ELR (cell line): ENCODE results near the gene GPC6.
"Not testable (repeated sequence)": the region's sequence is repeated elsewhere in the genome, so short reads cannot be mapped to it uniquely, and the experiment has no call there.

Experiments
- DNase-seq: peaks from one replicate; pipeline ENCODE4 v3.0.0-alpha.2; 2015; ENCODE audit warnings: low read depth

GPC6 gene

GRCh38 chr13:94249512-94249911 lies 1022.9 kb downstream of the GPC6 start:
- peak; percentile 89 for DNase-seq

GRCh38 chr13:94251831-94252608 lies 1025.4 kb downstream of the GPC6 start:
- no peak for DNase-seq

- no peak for DNase-seq
Observed at GRCh38 chr13:94254737-94255136, 1028.1 kb downstream of the GPC6 start.

DNA sequence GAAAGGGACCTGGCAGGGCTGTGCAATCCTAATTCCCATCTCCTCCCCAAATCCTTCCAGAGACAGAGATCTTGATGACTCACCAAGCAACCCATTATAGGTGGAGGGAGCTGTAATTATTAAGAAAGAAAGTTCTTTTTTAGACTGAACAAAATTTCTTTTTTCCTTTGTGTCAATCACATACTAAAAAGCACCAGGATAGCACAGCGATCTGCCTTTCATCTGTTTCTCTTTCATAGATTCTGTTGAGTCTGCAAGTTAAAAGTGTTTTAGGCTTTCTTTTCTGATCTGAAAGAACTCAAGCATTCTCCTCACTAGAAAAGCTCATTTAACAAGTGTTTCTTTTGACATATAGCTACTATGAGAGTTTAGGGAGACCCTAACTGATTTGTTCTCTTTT lies 1030.1 kb downstream of the GPC6 start:
- no peak for DNase-seq

GRCh38 chr13:94259984-94260383 lies 1033.4 kb downstream of the GPC6 start:
- no peak for DNase-seq

DNA sequence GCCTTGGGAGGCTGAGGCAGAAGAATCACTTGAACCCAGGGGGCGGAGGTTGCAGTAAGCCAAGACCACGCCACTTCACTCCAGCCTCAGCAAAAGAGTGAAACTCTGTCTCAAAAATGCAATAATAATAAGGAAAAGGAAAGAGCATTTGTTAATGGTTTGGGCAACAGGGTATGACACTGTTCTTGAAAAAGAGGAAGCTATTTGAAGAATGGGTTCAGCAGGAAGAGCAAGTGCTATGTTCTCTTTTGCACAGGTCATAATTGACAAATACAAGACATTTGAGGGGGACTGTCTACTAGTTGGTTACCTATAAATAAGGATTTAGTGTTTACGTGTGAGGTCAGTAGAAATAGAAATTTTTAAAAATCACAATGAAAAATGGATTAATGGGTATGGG lies 1034.6 kb downstream of the GPC6 start:
- no peak for DNase-seq

- no peak for DNase-seq
Observed at GRCh38 chr13:94263038-94263437, 1036.4 kb downstream of the GPC6 start.

DNA sequence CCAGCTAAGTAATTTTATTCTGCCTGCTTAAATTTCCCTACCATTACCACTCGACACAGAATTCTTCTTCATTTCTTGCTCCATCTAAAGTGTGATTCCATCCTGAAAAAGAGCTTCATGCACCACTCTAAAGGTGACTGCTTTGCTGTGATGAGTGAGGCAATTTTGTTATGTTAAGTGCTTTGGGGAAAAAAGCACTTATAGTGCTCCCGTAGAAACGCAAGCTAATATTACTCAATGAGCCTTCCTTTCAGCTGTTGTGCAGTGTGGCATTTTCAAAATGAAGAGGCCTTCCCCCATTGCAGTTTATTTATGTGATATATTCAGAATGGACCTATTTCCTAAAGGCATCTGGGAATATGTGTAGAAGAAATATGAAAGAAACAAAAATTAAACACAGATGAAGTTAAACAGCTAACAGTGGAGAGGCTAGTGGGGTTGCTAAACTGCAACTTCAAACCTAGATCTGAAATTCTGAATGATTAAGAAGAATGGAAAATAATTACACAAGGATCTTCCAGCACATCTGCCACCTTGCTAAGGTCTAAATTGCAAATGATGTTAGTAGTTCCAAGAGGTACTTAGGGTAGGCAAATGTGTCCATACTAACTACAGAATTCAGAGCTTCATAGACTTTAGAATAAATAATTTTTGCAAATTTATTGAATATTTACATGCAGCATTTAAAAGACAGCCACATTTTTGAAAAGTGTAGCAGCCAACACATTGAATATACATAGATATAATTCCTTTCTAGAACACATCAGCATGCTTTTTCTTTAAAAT lies 1041.2 kb downstream of the GPC6 start:
- DNase-seq: no peak

DNA sequence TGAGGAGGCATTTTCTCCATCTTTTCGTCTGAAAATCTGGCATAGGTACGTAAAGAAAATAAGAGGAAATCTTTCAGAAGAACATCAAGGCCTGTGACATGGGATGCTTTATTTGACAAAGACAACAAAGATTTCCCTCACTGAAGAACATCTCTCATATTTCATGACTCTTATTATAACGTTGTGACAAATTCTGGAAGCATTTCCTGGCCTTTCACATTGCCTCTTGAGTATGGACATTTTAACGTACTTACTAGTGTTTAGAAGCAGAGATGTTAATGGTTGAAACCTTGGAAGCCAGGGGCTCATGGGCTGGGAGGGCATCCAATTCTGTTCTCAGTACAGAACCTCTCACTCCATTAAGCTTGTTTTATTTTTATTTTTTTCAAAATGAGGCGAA lies 1042.1 kb downstream of the GPC6 start:
- peak; percentile 51 for DNase-seq

DNA sequence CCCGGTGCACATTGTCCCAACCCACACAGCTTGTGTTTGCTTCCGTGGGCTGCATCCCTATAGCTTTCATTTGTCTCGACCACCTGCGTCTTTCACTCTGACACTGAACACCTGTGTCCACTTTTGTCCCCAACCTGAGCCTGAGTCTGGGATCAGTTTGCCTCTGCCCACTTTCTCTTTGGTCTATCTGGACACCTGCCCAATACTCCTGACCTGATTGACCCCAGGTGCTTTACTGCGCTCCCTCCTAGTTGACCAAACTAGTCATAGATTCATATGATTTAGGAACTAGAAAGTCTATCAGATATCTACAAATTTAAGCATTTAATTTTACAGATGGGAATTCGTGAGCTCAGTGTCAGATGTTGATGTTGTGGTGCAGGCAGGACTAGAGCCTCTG lies 1043.0 kb downstream of the GPC6 start:
- DNase-seq: no peak

- DNase-seq: no peak
Observed at GRCh38 chr13:94270556-94270955, 1043.9 kb downstream of the GPC6 start.

- DNase-seq: peak; percentile 20
Observed at GRCh38 chr13:94272038-94272437, 1045.4 kb downstream of the GPC6 start.

- DNase-seq: peak; percentile 38
Observed at GRCh38 chr13:94280349-94280748, 1053.7 kb downstream of the GPC6 start.

GRCh38 chr13:94280845-94281244 lies 1054.2 kb downstream of the GPC6 start:
- DNase-seq: no peak

GRCh38 chr13:94286581-94286980 lies 1060.0 kb downstream of the GPC6 start:
- no peak for DNase-seq

GRCh38 chr13:94291631-94292322 lies 1065.2 kb downstream of the GPC6 start:
- no peak for DNase-seq

DNA sequence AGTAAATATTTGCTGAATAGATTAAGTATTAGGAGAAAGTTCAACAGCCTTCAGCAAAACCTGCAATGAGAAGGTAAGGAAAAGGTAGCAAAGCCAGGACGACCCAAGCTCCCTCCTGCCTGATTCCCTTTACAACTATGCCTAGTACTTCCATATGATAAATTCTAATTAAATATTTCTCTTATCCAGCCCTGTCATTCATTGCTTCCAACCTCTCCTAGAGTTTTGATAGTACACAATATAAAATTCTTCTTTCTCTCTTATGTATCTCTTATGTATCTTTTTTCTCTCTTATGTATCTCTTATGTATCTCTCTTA lies 1065.7 kb downstream of the GPC6 start:
- no peak for DNase-seq

- no peak for DNase-seq
Observed at GRCh38 chr13:94296471-94296870, 1069.9 kb downstream of the GPC6 start.

GRCh38 chr13:94298346-94298745 lies 1071.7 kb downstream of the GPC6 start:
- no peak for DNase-seq

DNA sequence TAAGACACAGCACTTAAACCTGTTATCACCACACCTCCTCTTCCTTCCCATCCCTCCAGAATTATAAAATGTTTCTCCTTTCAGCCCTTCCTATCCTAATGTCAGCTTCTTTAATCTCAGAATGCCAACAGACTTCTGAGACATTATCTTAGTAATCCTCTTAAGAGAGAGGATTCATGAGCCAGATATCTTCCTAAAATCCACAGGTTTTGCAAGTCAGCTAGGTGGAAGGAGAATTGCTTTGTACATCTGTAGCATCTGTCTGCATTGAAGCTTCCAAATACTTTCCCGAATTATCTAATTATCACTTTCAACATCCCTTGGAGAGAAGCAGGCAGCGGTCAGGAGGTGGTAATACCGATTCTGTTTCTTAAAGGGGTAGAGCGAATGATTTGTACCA lies 1073.8 kb downstream of the GPC6 start:
- no peak for DNase-seq

- DNase-seq: no peak
Observed at GRCh38 chr13:94301487-94301886, 1074.9 kb downstream of the GPC6 start.

DNA sequence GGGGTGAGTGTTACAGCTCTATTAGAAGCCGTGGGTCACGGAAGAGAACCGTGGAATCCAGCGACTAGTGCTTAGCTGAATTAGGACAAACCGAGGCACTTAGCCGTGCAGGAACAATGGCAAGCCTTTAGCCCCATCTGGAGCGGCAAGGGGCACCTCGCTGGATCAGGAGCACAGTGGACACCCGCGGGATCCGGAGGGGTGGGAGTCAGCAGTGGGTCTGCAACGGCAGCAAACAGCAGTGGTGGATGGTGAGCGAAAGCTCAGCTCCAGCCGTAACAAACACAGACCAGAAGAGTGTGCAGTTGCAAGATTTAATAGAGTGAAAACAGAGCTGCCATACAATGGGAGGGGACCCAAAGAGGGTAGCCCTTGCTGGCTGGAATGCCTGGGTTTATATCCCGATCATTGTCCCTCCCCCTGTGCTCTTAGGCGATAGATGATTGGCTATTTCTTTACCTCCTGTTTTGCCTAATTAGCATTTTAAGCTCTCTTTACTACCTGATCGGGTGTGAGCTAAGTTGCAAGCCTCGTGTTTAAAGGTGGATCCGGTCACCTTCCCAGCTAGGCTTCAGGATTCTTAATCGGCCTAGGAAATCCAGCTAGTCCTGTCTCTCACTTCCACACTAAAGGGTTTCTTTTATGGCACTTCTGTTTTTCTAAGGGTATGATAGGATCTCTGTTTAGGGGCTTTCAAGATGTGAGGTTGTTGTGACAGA lies 1076.4 kb downstream of the GPC6 start:
- not testable (repeated sequence) for DNase-seq
